ENCODE results near the gene NHLH1.
"Not testable (repeated sequence)": the region's sequence is repeated elsewhere in the genome, so short reads cannot be mapped to it uniquely, and the experiment has no call there.

Gene NHLH1

DNA sequence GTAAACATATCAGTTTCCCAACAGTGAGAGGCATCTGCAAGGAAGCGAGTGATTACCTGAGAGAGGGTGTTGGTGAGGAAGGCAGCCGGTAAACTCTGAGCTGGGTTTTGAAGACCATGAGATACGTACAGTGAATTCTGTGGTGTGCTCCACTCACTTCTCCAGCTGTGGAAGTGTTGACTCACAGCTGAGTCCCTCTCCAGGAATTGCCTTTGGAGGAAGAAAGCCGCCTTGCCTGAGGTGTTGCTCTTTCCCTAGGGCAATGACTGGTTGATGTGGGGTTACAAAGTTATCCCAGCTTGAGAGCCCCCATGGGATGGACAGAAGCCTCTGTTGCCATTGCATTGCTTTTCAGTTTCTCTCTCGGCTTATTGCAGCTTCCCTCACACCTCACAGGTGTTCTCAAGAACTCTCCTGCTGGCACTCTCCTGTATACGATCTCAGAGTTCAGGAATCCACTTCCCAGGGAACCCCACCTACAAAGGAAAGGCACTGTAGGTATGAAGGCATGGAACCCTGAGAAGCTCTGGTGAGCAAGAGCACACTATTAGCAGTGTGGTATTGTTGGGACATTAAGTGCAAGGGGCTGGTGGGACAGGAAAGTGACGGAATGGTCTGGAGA lies 10.8 kb downstream of the NHLH1 start:
- no peak for DNase-seq (ENCODE audit: low read depth in 2 of 2)

DNA sequence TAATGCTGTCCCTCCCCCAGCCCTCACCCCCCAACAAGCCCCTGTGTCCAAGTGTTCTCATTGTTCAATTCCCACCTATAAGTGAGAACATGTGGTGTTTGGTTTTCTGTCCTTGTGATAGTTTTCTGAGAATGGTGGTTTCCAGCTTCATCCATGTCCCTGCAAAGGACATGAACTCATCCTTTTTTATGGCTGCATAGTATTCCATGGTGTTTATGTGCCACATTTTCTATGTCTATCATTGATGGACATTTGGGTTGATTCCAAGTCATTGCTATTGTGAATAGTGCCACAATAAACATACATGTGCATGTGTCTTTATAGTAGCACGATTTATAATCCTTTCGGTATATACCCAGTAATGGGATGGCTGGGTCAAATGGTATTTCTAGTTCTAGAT lies 17.9 kb downstream of the NHLH1 start:
- DNase-seq (ENCODE audit: low read depth in 2 of 2) = not testable (repeated sequence)

DNA sequence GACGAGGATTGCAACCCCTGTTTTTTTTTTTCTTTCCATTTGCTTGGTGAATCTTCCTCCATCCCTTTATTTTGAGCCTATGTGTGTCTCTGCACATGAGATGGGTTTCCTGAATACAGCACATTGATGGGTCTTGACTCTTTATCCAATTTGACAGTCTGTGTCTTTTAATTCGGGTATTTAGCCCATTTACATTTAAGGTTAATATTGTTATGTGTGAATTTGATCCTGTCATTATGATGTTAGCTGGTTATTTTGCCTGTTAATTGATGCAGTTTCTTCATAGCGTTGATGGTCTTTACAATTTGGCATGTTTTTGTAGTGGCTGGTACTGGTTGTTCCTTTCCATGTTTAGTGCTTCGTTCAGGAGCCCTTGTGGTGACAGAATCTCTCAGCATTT lies 21.5 kb downstream of the NHLH1 start:
- not testable (repeated sequence) for DNase-seq (ENCODE audit: low read depth in 2 of 2)

DNA sequence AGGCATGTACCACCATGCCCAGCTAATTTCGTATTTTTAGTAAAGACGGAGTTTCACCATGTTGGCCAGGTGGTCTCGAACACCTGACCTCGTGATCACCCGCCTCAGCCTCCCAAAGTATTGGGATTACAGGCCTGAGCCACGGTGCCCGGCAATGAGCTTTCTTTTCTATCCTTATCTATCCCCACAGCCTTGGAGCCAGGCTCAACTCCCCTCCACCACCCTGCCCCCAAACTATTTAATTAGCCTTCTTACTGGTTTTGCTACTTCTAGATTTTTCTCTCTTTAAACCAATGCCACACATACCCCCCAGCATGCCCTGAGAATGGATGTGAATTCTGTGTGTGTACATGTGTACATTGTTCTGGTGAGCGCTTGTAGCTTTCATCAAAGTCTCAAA lies 27.8 kb downstream of the NHLH1 start:
- DNase-seq (ENCODE audit: low read depth in 2 of 2) = no peak

DNA sequence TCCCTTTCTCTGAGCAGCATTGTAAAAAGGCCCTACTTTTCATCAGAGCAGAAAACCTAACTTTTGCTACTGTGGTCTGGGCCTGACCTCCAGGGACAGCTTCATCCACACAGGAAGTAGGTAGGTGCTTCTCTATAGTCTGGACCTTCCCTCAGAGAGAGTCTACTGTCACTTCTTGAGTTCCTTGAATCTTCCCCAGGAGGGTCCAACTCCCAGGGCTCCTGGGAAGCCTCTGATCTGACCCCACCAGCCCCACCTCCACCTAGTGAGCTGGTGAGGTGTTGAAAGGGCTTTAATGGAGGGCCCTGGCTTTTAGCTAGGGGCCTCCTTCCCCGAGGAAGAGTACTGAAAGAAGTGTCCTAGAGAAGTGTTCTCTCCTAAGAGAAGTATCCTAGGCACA lies 30.8 kb downstream of the NHLH1 start:
- DNase-seq (ENCODE audit: low read depth in 2 of 2) = no peak

DNA sequence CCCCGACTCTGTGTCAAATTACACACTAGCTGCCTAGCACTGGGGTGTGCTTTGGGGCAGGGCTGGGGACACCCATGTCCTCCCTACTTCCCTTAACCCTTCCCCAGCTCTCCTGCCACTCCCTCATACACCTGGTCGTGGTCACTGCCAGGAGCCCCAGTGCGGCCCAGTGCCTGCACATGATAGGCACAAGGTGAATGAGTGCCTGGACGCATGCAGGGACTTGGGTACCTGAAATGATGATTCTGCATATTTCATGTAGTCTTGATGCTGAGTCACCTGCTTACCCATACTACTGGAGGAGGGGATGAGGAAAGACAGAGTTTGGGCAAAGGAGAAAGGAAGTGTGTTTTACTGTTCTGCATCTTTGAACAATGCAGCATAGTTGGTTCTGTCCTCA lies 32.0 kb downstream of the NHLH1 start:
- no peak for DNase-seq (ENCODE audit: low read depth in 2 of 2)

DNA sequence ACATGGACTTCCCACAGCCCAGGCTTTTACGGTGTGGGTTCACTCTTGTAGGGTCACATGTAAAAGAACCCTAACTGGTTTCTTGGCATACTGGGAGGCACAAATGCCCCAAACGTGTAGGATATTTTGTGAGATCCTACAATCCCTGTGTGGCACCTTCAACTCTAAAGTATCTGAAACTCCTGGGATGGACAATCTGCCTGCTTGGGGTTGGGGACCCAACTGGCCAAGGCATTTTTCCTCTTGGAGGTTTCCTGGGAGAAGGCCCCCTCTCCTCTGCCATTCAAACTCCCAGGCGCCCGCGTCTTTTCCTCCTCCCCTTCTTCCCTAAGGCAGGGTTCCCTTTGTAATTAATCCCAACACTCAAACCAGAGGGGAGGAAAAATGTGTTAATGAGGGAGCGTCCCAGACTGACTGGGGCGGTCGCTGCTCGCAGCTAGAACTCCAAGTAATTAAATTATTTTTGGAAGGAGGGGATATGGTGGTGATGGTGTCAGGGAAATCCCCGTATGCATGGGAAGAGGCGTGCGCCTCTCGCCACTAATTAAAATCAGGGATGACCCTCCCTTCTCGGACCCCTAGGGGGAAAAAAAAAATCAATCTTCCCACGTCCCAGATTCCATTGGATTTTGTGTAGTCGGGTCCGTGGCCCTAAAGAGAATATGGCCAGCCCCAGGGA lies 32.8 kb downstream of the NHLH1 start:
- DNase-seq (ENCODE audit: low read depth in 2 of 2) = no peak

DNA sequence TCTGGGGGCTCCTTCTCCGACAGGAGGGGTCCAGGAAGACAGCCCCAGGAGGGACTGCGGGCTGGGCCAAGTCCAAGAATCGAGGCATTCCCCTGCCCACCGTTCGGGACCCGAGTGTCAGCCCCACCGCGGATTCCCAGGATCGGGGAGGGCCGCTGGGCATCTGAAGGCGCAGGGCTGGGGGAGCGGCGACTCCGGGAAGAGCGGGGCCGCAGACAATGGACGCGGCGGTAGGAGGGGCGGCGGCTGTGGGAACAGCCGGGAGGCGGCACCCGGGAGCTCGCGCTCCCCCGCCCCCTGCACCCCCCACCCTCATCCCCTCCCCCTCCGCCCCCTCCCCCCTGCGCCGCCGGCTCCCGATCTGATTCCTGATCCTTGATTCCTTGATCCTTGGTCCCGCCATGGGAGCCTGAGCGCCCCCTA lies 33.4 kb downstream of the NHLH1 start, which contains the start of gene VANGL2:
VANGL2 (plus strand) TSS at position 342 of the 423 bp plus-strand sequence. CDS start 15,274 bp downstream, outside the sequence.
- no peak for DNase-seq (ENCODE audit: low read depth in 2 of 2)

DNA sequence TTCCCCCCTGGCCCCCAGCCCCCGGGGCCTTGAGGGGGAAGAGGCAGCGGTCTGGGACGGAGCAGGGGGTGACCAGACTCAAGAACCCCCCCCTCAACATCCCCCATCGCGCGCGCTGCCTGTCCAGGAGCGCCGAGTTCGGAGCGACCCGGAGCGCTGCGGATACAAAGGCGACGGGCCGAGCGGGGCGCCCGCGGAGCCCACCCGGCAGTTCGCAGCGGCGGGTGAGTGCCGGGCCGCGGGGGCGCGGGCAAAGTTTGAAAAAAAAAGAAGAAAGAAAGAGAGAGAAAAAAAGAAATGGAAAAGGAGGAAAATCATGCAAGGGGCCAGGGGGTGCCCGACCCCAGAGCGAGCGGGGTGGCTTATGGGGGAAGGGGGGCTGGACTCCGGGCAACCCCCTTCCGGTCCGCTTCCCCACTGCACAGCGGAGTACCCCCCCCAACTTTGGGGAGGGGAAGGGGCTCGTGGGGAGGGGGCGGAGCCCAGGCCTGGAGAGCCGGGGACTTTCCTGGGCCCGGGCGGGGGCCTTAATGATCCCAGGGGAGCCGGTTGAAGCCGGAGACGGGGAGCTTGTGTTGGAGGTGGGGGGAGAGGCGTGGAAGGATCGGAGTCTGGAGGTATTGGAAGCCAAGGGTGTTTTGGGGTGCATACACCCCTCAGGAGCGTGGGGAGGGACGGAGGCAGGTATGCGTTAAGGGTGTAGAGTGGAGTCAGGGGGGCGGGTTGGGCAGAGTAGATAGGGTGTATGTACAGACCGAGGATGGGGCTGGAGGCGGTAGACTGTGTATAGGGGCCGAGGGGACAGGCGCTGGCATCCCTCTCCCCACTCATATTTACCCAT lies 34.0 kb downstream of the NHLH1 start:
- no peak for DNase-seq (ENCODE audit: low read depth in 2 of 2)

DNA sequence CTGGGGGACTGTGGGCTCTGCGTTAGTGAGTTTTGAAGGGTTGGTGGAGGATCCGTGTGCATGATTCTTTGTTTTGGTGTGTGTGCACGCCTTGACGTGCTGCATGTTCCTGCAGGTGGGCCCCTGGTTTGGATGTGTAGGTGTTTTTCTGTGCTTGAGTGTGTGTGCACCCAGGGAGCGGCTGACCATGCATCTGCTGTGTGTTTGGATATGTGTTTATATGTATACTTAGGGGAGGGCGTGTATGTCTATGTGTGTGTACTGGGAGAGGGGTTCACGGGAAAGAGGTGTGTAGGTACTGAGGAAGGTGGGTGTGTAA lies 34.6 kb downstream of the NHLH1 start:
- DNase-seq (ENCODE audit: low read depth in 2 of 2) = no peak

DNA sequence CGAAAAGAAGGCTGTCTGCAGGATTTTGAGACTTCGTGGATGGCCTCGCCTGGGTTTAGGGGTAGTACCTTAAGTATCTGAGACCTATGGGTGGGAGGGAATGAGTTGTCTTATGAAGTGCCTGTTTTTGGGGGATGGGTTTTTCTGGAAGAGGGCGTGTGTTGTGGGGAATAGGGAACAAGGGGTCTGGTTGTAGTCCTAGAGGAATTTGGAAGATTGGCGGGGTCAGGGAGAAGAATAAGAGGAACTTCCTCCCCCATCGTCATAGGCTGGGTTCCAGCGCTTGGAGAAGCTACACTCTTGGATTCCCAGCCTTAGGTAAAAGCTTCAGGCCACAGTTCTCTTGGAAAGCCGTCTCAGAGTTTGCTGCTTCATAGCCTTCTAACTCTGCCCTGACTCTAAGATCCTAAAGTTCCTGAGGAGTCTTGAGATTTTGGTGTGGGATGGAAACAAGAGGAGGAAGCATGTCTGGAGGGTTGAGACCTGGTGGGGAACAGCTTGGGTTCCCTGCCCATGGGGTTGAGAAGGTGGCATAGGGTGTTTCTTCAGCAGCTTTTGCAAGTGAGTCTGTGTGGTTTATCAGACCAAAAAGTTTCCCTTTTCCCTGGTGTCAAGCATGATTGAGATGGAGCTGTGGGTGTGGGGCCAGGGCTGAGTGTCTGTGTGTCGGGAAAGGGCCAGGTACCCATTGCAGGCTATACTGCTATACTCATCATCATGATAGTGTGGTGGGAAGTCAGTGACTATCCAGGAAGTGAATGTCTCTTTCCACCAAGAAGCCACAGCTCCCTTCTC lies 35.3 kb downstream of the NHLH1 start:
- DNase-seq (ENCODE audit: low read depth in 2 of 2) = no peak

DNA sequence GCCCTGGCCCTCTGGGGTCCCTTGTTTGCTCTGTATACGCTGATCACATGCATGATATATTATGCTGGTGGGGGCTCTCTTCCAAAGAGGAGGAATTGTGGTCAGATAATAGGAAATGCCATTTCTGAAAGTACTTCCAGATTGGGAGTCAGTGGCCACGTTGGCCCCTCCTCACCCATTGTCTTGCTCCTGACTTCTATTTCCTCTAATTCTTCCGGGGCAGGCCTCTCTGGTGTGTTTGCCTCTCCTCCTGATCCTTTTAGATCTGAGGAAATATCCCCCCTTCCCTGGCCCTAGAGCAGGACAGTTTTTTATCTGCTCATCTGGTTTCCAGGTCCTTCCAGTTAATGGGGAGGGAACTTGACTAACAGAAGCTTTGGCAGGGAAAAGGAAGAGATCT lies 36.4 kb downstream of the NHLH1 start:
- DNase-seq (ENCODE audit: low read depth in 2 of 2) = no peak

DNA sequence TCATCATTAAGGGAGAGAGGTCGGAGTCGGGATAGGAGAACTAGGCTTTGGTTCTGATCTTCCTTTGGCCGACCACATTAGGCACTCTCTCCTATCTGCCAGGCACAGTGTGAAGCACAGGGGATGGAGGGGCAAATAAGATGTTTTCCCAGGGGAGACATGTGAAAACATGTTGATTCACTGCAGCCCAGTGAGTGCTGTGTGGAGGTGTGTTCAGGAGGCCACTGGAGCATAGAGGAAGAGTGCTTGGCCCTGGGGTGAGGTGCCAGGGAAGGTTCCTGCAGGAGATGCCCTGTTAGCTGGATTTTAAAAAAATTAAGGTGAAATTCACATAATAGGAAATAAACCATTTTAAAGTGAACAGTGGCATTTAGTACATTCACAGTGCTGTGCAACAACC lies 37.2 kb downstream of the NHLH1 start:
- no peak for DNase-seq (ENCODE audit: low read depth in 2 of 2)

DNA sequence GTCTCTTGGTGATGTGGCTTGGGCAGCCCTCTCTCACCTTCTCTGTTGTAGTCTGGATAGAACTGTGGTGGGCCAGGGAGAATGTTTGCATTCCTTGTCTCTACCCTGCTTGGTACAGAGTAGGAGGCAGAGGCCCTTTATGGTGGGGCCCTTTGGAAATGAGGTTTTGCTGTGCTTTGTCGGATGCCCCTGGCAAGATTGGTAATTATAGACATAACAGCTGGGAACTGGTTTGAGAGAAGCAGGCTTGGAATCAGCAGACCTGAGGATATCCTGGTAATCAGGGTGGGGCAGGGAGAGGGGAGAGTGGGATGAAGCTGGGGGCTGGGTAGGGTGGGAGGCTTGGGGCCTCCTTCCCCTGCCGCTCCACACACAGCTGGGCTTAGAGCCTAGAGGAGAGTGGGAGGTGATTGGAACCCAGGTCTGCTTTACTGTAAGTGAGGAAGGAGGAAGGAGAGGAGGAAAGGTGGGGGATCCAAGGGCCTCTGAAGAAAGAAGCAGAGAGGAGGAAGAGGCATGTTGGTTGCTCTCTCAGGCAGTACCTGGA lies 38.5 kb downstream of the NHLH1 start:
- no peak for DNase-seq (ENCODE audit: low read depth in 2 of 2)

DNA sequence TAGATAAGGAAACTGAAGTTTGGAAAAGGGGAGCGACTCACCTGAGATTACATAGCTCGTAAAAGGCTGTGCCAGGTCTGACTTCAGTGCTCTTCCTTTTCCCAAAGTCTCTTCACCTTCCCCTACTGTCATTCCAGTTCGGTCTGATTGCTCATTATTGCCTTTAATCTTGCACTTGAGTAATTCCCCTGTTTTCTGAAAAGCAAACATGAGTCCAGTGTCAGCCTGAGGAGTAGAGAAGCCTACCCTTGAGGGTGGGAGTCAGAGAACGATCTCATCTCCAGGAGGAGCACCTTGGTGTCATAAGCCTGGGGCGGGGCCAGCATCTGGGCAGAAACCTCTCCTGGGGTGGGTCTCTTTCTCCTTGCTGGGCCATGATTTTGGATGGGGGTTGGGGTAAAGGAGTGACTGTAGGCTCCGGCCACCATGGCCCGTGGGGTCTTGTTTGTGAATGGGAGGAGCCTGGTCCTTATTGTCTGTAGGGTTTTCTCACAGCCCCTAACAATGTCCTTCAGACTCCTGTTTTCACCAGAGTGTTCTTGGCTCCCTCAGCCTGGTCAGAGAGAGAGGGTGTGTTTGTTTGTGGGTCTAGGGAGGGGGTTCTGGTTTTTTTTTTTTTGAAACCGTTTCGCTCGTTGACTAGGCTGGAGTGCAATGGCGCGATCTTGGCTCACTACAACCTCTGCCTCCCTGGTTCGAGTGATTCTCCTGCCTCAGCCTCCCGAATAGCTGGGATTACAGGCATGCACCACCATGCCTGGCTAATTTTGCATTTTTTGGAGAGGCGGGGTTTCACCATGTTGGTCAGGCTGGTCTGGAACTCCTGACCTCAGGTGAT lies 39.5 kb downstream of the NHLH1 start:
- DNase-seq (ENCODE audit: low read depth in 2 of 2) = no peak

DNA sequence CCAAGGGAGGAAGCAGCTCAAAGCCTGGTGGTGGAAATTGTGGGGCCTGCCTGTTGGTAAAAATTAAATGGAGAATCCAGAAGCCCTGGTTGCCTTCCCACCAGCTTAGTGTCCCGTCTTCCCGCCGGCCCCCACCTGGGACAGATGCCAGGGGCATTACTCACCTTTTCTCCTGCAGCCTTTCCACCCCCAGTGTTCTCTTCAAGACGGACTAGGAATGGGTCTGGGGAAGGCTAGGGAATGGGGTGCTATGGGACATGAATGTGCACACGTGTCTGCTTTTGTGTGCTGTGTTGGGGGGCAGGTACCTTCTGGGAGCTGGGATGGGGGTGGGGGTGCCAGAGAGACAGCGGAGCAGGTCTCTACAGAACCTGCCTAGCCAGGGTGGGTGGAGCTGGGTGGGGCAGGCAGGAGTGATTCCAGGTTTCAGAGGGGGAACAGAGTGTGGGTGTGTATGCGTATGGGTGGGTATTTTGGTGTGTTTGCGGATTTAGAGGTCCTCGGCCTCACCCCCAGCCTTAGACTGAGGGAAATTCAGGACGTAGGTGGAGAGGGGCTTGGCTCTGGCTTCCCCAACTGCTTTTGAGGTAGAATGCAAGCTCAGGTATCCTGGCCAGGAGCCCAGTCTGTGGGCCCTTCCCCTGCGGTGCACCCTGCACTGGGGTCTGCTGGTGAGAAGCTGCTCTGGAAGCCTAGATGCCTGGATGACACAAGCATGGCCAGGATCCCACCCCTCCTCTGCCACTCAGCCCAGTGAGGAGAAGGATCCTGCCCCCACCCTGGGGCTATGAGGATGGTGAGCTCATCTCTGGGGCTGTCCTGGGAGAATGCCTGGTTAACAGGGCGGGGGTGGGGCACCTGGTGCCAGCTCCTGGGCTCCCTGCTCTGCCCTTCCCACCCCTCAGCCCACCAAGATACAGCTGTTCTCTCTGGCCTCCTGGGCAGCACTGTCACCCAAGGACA lies 41.2 kb downstream of the NHLH1 start:
- no peak for DNase-seq (ENCODE audit: low read depth in 2 of 2)

DNA sequence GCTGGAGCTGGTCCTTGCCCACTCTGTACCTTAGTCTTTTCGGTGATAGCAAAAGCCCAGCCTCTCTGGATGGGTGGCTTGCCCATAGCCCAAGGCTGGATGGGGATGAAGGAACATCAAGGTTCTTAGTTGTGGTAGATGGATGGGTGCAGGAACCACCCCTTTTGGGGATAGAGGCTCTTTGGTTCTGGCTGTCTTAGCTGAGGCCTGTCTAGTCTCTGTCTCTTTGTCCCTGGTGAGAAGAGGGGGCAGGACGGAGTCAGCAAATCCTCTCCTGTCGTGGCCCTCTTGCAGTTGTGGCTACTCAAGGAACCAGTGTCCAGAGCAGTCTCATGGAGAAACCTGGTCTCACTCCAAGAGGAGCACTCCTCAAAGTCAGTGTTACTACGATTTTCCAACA lies 42.0 kb downstream of the NHLH1 start:
- DNase-seq (ENCODE audit: low read depth in 2 of 2) = no peak

DNA sequence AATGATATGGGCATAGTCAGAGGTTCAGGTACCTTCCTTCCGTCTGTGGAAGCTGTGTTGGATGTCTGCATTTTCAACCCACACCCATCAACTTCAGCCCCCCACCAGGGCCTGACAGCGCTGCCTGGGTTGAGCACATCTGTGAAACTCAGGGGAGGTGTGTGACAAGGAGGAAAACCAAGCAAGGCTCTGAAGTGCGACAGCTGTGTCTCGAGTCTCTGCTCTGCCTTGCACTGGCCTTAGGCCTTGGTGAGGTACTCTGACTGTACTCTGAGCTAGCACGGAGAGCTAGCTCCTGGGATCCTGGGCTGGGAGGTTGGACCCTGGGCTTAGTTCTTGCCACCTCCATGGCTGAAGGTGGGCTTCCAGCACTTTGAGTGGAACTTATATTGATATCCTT lies 42.6 kb downstream of the NHLH1 start:
- DNase-seq (ENCODE audit: low read depth in 2 of 2) = no peak

DNA sequence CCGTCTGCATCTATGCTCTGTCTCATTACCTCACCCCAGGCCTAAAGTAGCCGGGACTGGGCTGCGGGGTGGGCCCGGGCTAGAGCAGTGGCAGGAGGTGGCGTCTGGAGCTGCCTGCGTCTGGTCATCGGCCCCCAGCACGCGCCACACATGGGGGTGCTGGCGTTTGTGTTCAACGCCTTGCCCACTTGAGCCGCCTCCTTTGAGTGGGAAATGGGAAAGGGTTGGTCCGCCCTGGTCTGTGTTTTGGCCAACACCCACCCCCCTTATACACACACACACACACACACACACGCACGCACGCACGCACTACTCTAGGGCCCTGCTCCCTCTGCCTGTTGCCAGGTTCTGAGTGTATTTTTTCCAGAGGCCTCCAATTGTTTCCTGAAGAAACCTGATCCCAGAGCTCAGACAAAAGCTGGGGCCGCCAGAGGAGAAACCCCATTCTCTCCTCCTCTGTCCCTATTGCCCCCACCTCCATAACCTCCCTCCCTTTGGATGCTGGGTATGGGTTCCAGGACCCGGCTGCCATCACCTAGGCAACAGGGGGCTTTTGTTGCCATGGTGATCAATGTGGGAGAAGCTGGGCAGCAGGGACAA lies 43.6 kb downstream of the NHLH1 start:
- no peak for DNase-seq (ENCODE audit: low read depth in 2 of 2)

Measured in activated CD8-positive, alpha-beta memory T cell treated with anti-CD3 and anti-CD28 coated beads for 4 hours (primary cell).